A673 (cell line): ENCODE results near the gene CFAP126. TPM values are rescaled to one million over a fixed set of nuclear protein-coding genes. Genes with fewer than 3 reads are reported as not detected.

Source experiments
- BruUV-seq: library from RNA; stranded (reverse); fragments of 400-500 nt; replicated peaks from 2 replicates; lab custom pipeline; 2021; lab: Mats Ljungman, UMichigan
- CTCF ChIA-PET: fragments of 300-600 bp; sonication (Branson Sonifier 250); formaldehyde crosslinking; loops from one replicate; lab custom pipeline; 2022; ENCODE audit warnings: antibody characterized with exemption; lab: Charles Lee
- POLR2A ChIA-PET: fragments of 300-600 bp; sonication (Branson Sonifier 250); formaldehyde crosslinking; loops from one replicate; lab custom pipeline; 2022; ENCODE audit warnings: antibody characterized with exemption; ENCODE audit not compliant: low non-redundant PET; lab: Charles Lee
- DNase-seq: peaks from one replicate; pipeline ENCODE4 v3.0.0-alpha.2; 2015; ENCODE audit warnings: low spot score
- H3K27ac ChIP-seq: fragments of 200-600 bp; sonication (generic); 2 replicates; pipeline ENCODE4 v1.5.1; 2016; ENCODE audit warnings: mixed run types, low read depth, mild to moderate bottlenecking, mixed read lengths, antibody characterized with exemption, low read length; ENCODE audit not compliant: poor library complexity, severe bottlenecking
- H3K27me3 ChIP-seq: fragments of 200-600 bp; sonication (generic); replicated peaks from 2 replicates; pipeline ENCODE4 v1.6.1; 2017; ENCODE audit warnings: mixed run types, low read depth, mild to moderate bottlenecking, mixed read lengths, antibody characterized with exemption, low read length; ENCODE audit not compliant: insufficient read depth, poor library complexity
- H3K36me3 ChIP-seq: fragments of 200-600 bp; sonication (generic); 2 replicates; pipeline ENCODE4 v1.6.1; 2016; ENCODE audit warnings: mixed run types, mild to moderate bottlenecking, mixed read lengths, antibody characterized with exemption, low read length; ENCODE audit not compliant: insufficient read depth, poor library complexity, severe bottlenecking
- H3K4me1 ChIP-seq: fragments of 200-600 bp; sonication (generic); 2 replicates; pipeline ENCODE4 v1.6.1; 2017; ENCODE audit warnings: mixed run types, mild to moderate bottlenecking, mixed read lengths, antibody characterized with exemption, low read length; ENCODE audit not compliant: insufficient read depth, poor library complexity, severe bottlenecking
- H3K4me3 ChIP-seq: fragments of 200-600 bp; sonication (generic); 2 replicates; pipeline ENCODE4 v1.5.1; 2016; ENCODE audit warnings: low read depth, mixed run types, mild to moderate bottlenecking, mixed read lengths, low read length; ENCODE audit not compliant: poor library complexity, severe bottlenecking
- H3K9me3 ChIP-seq: fragments of 200-600 bp; sonication (generic); 2 replicates; pipeline ENCODE4 v1.6.1; 2016; ENCODE audit warnings: mixed run types, low read depth, mild to moderate bottlenecking, mixed read lengths, antibody characterized with exemption, low read length; ENCODE audit not compliant: poor library complexity, severe bottlenecking
- CTCF ChIP-seq: fragments of 300-800, 200-600 bp; sonication (generic); conservative IDR thresholded peaks from 2 replicates; pipeline ENCODE4 v1.5.1; 2017; ENCODE audit warnings: low read depth, mild to moderate bottlenecking, antibody characterized with exemption, low read length, moderate library complexity, mixed read lengths
- EZH2 ChIP-seq: fragments of 200-600 bp; sonication (generic); IDR thresholded peaks from 2 replicates; pipeline ENCODE4 v1.6.1; 2017; ENCODE audit warnings: borderline replicate concordance, low read depth, mild to moderate bottlenecking, mixed read lengths, antibody characterized with exemption, low read length; ENCODE audit not compliant: poor library complexity, severe bottlenecking
- intact Hi-C: fragments of 100-400 bp; cut with micrococcal nuclease; formaldehyde crosslinking; loops from one replicate; pipeline ENCODE4 v1.10.0; 2022; ENCODE audit not compliant: unreplicated experiment
- total RNA-seq: library from RNA; stranded (reverse); gene quantifications from 2 replicates; pipeline ENCODE4 v1.2.3, GENCODE V29; 2021

CFAP126 gene
- total RNA-seq, 1 experiment from 2014 or later = not detected

- H3K9me3 ChIP-seq = no peaks in the 10 kb centered on the region
- intact Hi-C loops = no loop called here
- peaks cover 22% of the 10 kb centered on the region for H3K36me3 ChIP-seq
- H3K27ac ChIP-seq = no peak overlapping the region
- no peaks in the 10 kb centered on the region for H3K27me3 ChIP-seq
- no peak for DNase-seq
- no peak overlapping the region for H3K4me3 ChIP-seq
- H3K4me1 ChIP-seq = no peaks in the 10 kb centered on the region
- POLR2A ChIA-PET = interaction anchor here (0.6 kb wide), 1 partner anchor 126 kb away, joined by 4 read pairs; no protein-coding TSS in a partner anchor
- no TSS peak for BruUV-seq
- CTCF ChIA-PET = no interaction called here
- no peak for TF ChIP-seq EZH2
- no peak for TF ChIP-seq CTCF
These were observed 24.9 kb downstream of the CFAP126 start for GRCh38 chr1:161342821-161343220.

GRCh38 chr1:161342177-161342576 is 25.5 kb downstream of the CFAP126 start:
- BruUV-seq = no TSS peak
- no peaks in the 10 kb centered on the region for H3K9me3 ChIP-seq
- intact Hi-C loops = no loop called here
- peaks cover 21% of the 10 kb centered on the region for H3K36me3 ChIP-seq
- H3K27ac ChIP-seq = no peak overlapping the region
- no peak for DNase-seq
- no peaks in the 10 kb centered on the region for H3K27me3 ChIP-seq
- ChIA-PET POLR2A (interaction anchor here (0.6 kb wide), 1 partner anchor 126 kb away, joined by 4 read pairs; no protein-coding TSS in a partner anchor), CTCF (no interaction called here)
- no peak for TF ChIP-seq EZH2
- no peak for TF ChIP-seq CTCF
- H3K4me1 ChIP-seq = no peaks in the 10 kb centered on the region
- no peak overlapping the region for H3K4me3 ChIP-seq

- peaks cover 24% of the 10 kb centered on the region for H3K36me3 ChIP-seq
- no peaks in the 10 kb centered on the region for H3K27me3 ChIP-seq
- no peak overlapping the region for H3K27ac ChIP-seq
- no peak for DNase-seq
- intact Hi-C loops = no loop called here
- H3K4me1 ChIP-seq = no peaks in the 10 kb centered on the region
- BruUV-seq = no TSS peak
- CTCF ChIA-PET = no interaction called here
- no peak for TF ChIP-seq EZH2
- TF ChIP-seq CTCF = no peak
- no peaks in the 10 kb centered on the region for H3K9me3 ChIP-seq
- H3K4me3 ChIP-seq = no peak overlapping the region
- POLR2A ChIA-PET = no interaction called here
These were observed 31.9 kb downstream of the CFAP126 start for GRCh38 chr1:161335796-161336195.
